Gastroesophageal sphincter (tissue), 4 donors: ENCODE data around the gene ZNF727. TPM values are rescaled to one million over a fixed set of nuclear protein-coding genes. Genes with fewer than 3 reads are reported as not detected.
"Not testable (repeated sequence)": the region's sequence is repeated elsewhere in the genome, so short reads cannot be mapped to it uniquely, and the experiment has no call there.

Experiments
- ATAC-seq: fragments of 150-250 bp; one replicate; pipeline ENCODE4 v1.9.1; 2016; ENCODE audit warnings: mild to moderate bottlenecking, moderate library complexity
- H3K27ac ChIP-seq, 4 donors: fragments of 200-600 bp; sonication (generic) in 3 of 4; 1 replicate in 3 of 4; 2 replicates in 1 of 4; pipeline ENCODE4 v1.5.1; 2016 to 2019
- H3K27me3 ChIP-seq: fragments of 200-600 bp; sonication (generic); one replicate; pipeline ENCODE4 v1.5.1; 2019
- H3K36me3 ChIP-seq, 2 donors: fragments of 200-600 bp; sonication (generic); one replicate each; pipeline ENCODE4 v1.5.1; 2019; ENCODE audit warnings: control low read depth in 1 of 2
- H3K4me1 ChIP-seq, 3 donors: fragments of 200-600 bp; sonication (generic); 1 replicate in 2 of 3; 2 replicates in 1 of 3; pipeline ENCODE4 v1.5.1; 2016 to 2019; ENCODE audit warnings: control low read depth in 2 of 3
- H3K4me3 ChIP-seq, 2 donors: fragments of 200-600 bp; sonication (generic); one replicate each; pipeline ENCODE4 v1.5.1; 2019; ENCODE audit warnings: mild to moderate bottlenecking in 1 of 2, moderate library complexity in 1 of 2
- H3K9me3 ChIP-seq, 3 donors: fragments of 200-600 bp; sonication (generic); one replicate each; pipeline ENCODE4 v1.5.1; 2017 to 2019; ENCODE audit warnings: control low read depth in 2 of 3
- CTCF ChIP-seq, 4 experiments: fragments of 200-600 bp in 2 of 4; fragments of 450-650 bp in 2 of 4; sonication (generic) in 1 of 4; IDR thresholded peaks; one replicate each; pipeline ENCODE4 v1.5.1; 2017 to 2019; ENCODE audit warnings: antibody characterized with exemption in 4 of 4, mild to moderate bottlenecking in 2 of 4, moderate library complexity in 2 of 4
- EP300 ChIP-seq: sonication (generic); formaldehyde crosslinking; IDR thresholded peaks from one replicate; pipeline ENCODE4 v1.6.1; 2017; ENCODE audit warnings: antibody characterized with exemption, mild to moderate bottlenecking
- POLR2A ChIP-seq, 2 donors: fragments of 450-650 bp; IDR thresholded peaks; one replicate each; pipeline ENCODE4 v1.6.1; 2017; ENCODE audit warnings: antibody characterized with exemption in 2 of 2, mild to moderate bottlenecking in 2 of 2, moderate library complexity in 1 of 2
- POLR2AphosphoS5 ChIP-seq: sonication (generic); formaldehyde crosslinking; IDR thresholded peaks from one replicate; pipeline ENCODE4 v1.6.1; 2017; ENCODE audit warnings: antibody characterized with exemption
- WGBS, 2 donors: methylation state at CpG; one replicate each; pipeline ENCODE4 v1.1.5; 2018; ENCODE audit warnings: low coverage in 1 of 2; 5-methylcytosine and 5-hydroxymethylcytosine counted together
- total RNA-seq, 4 donors: library from RNA; depleted of rRNA; stranded (reverse); fragments of >200 nt; gene quantifications; one replicate each; pipeline ENCODE4 v1.1.0, GENCODE V29; 2016

The ZNF727 gene
- total RNA-seq, 4 donors from 2014 or later = 1.2 to 5.1 (median 3.9) TPM

- peaks cover 0 to 4% (median 0%) of the 10 kb centered on the region in 3 donors for H3K9me3 ChIP-seq
- peak overlapping the region in 3 of 4 donors; percentile 34 to 89 (median 77) for H3K27ac ChIP-seq
- TF ChIP-seq CTCF (IDR thresholded peaks at IDR 0.05) (no peak), POLR2AphosphoS5 (no peak), EP300 (no peak), POLR2A (IDR thresholded peaks at IDR 0.05) (no peak)
- 0 to 54% methylated on average over 1 to 10 of the region's 12 CpGs for WGBS, 2 donors
- H3K27me3 ChIP-seq = no peaks in the 10 kb centered on the region
- H3K4me3 ChIP-seq = peak overlapping the region; percentile 53 to 58
- no peaks in the 10 kb centered on the region for H3K36me3 ChIP-seq
- no peak for ATAC-seq
- peaks cover 0 to 17% (median 0%) of the 10 kb centered on the region in 3 donors for H3K4me1 ChIP-seq
Measured at GRCh38 chr7:64046041-64046389, 781 bp downstream of the ZNF727 start.

GRCh38 chr7:64077837-64078698, 32.8 kb downstream of the ZNF727 start:
- peaks cover 3 to 100% (median 14%) of the 10 kb centered on the region in 3 donors for H3K9me3 ChIP-seq
- not testable (repeated sequence) for ATAC-seq, H3K4me3 ChIP-seq, H3K27me3 ChIP-seq, H3K27ac ChIP-seq, H3K4me1 ChIP-seq
- H3K36me3 ChIP-seq = peaks cover 0 to 63% of the 10 kb centered on the region in 2 donors
- WGBS, 2 donors = 64 to 65% methylated on average over 3 of the region's 3 CpGs

DNA sequence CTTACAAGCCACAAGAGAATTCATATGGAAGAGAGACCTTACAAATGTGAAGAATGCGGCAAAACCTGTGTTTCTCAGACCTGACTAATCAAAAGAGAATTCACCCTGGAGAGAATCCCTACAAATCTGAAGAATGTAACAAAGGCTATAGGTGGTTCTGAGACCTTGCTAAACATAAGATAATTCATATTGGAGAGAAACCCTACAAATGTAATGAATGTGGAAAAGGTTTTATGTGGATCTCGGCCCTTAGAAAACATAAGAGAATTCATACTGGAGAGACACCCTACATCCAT, 33.4 kb downstream of the ZNF727 start:
- Histone ChIP-seq H3K27ac (no peak overlapping the region), H3K27me3 (no peaks in the 10 kb centered on the region), H3K4me3 (no peak overlapping the region), H3K9me3 (peaks cover 3 to 100% (median 14%) of the 10 kb centered on the region in 3 donors), H3K36me3 (peaks cover 0 to 64% of the 10 kb centered on the region in 2 donors), H3K4me1 (no peaks in the 10 kb centered on the region)
- WGBS, 2 donors = 80 to 90% methylated on average over 2 of the region's 2 CpGs
- TF ChIP-seq POLR2A (IDR thresholded peaks at IDR 0.05) (no peak), POLR2AphosphoS5 (no peak), CTCF (IDR thresholded peaks at IDR 0.05) (no peak), EP300 (no peak)
- ATAC-seq = no peak

GRCh38 chr7:64087501-64087900, 42.3 kb downstream of the ZNF727 start:
- H3K27me3 ChIP-seq = no peaks in the 10 kb centered on the region
- H3K4me1 ChIP-seq = no peaks in the 10 kb centered on the region
- WGBS, 2 donors = 65% methylated on average over 2 of the region's 3 CpGs; no CpG with 5 or more reads in 1 of the 2 donors
- H3K27ac ChIP-seq = no peak overlapping the region
- no peak for ATAC-seq
- TF ChIP-seq POLR2A (IDR thresholded peaks at IDR 0.05) = no peak
- TF ChIP-seq CTCF (IDR thresholded peaks at IDR 0.05) = no peak
- no peak for TF ChIP-seq EP300
- no peak for TF ChIP-seq POLR2AphosphoS5
- peaks cover 0 to 97% (median 0%) of the 10 kb centered on the region in 3 donors for H3K9me3 ChIP-seq
- H3K36me3 ChIP-seq = peaks cover 0 to 19% of the 10 kb centered on the region in 2 donors
- H3K4me3 ChIP-seq = no peak overlapping the region

DNA sequence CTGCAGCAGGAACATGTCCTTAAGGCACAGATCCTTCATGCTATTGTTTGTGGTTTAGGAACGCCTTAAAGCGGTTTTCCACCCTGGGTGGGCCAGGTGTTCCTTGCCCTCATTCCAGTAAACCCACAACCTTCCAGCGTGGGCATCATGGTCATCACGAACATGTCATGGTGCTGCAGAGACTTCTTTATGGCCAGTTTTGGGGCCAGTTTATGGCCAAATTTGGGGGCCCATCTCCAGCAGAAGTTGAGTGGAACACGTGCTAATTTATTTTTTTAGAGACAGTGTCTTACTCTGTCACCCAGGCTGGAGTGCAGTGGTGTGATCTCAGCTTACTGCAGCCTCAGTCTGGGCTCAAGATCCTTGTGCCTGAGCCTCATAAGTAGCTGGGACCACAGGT, 43.6 kb downstream of the ZNF727 start:
- H3K27ac ChIP-seq, H3K4me3 ChIP-seq, H3K4me1 ChIP-seq, ATAC-seq, H3K27me3 ChIP-seq: not testable (repeated sequence)
- WGBS, 2 donors = 57 to 73% methylated on average over 1 to 4 of the region's 5 CpGs
- H3K36me3 ChIP-seq = peaks cover 0 to 10% of the 10 kb centered on the region in 2 donors
- peaks cover 0 to 97% (median 0%) of the 10 kb centered on the region in 3 donors for H3K9me3 ChIP-seq

Other genes with a start within 250 kb of the ZNF727 start
- not detected for gene ZNF722, start 46.6 kb upstream of the ZNF727 start, total RNA-seq
- not detected for gene ZNF735, start 161.8 kb downstream of the ZNF727 start, total RNA-seq
- not detected for gene ZNF679, start 183.0 kb downstream of the ZNF727 start, total RNA-seq